Stimulated activated CD8-positive, alpha-beta memory T cell treated with anti-CD3 and anti-CD28 coated beads, Interleukin-12 subunit alpha, Interleukin-12 subunit beta, amount 100 ng/mL, for 24 hours (primary cell): ENCODE measurements around the gene CSAG2.
"Not testable (repeated sequence)": the region's sequence is repeated elsewhere in the genome, so short reads cannot be mapped to it uniquely, and the experiment has no call there.

ENCODE experiments used
- DNase-seq: peaks from one replicate; pipeline ENCODE4 v3.0.0-alpha.2; 2020; ENCODE audit errors: extremely low read depth

CSAG2 gene

GRCh38 chrX:152709173-152709572, at the start of gene CSAG2:
TSS of gene CSAG2 (minus strand) at chrX:152709273. CDS start at chrX:152709112, 161 bp downstream.
- not testable (repeated sequence) for DNase-seq

- DNase-seq = not testable (repeated sequence)
Measured at GRCh38 chrX:152754871-152755270, 45.8 kb upstream of the CSAG2 start.

GRCh38 chrX:152753686-152754650, 44.9 kb upstream of the CSAG2 start, which contains the start of gene MAGEA2:
TSS of gene MAGEA2 (minus strand) at chrX:152753842. CDS start at chrX:152751363, 2,479 bp downstream.
- not testable (repeated sequence) for DNase-seq

- no peak for DNase-seq
Measured at GRCh38 chrX:152738560-152738959, 29.5 kb upstream of the CSAG2 start.

- DNase-seq = not testable (repeated sequence)
Measured at GRCh38 chrX:152736528-152736927, 27.5 kb upstream of the CSAG2 start.

- no peak for DNase-seq
Measured at GRCh38 chrX:152735860-152736511, 26.9 kb upstream of the CSAG2 start.

- no peak for DNase-seq
Measured at GRCh38 chrX:152735101-152735500, 26.0 kb upstream of the CSAG2 start.

- not testable (repeated sequence) for DNase-seq
Measured at GRCh38 chrX:152734143-152734858, 25.2 kb upstream of the CSAG2 start.

GRCh38 chrX:152733261-152733975, 24.3 kb upstream of the CSAG2 start, which contains the start of the genes CSAG1 and MAGEA12:
TSS of gene CSAG1 (minus strand) at chrX:152733721. CDS start at chrX:152732460, 1,261 bp downstream.
TSS of gene MAGEA12 (plus strand) at chrX:152733757. CDS start at chrX:152736162, 2,405 bp downstream.
- DNase-seq = no peak

- no peak for DNase-seq
Measured at GRCh38 chrX:152725409-152725808, 16.3 kb upstream of the CSAG2 start.

- DNase-seq = not testable (repeated sequence)
Measured at GRCh38 chrX:152713815-152714787, 5.0 kb upstream of the CSAG2 start, which contains the start of gene MAGEA2B. TSS of gene MAGEA2B (plus strand) at chrX:152714628. CDS start at chrX:152717107, 2,479 bp downstream.

GRCh38 chrX:152713195-152713594, 4.1 kb upstream of the CSAG2 start:
- DNase-seq = not testable (repeated sequence)

GRCh38 chrX:152706500-152706899, 2.6 kb downstream of the CSAG2 start:
- not testable (repeated sequence) for DNase-seq

- not testable (repeated sequence) for DNase-seq
Measured at GRCh38 chrX:152700390-152700789, 8.7 kb downstream of the CSAG2 start.

- DNase-seq = not testable (repeated sequence)
Measured at GRCh38 chrX:152697952-152698931, 10.8 kb downstream of the CSAG2 start, which contains the start of gene MAGEA3. TSS of gene MAGEA3 (plus strand) at chrX:152698794. CDS start at chrX:152700833, 2,039 bp downstream.

- DNase-seq = not testable (repeated sequence)
Measured at GRCh38 chrX:152681012-152681411, 28.1 kb downstream of the CSAG2 start.

GRCh38 chrX:152674652-152675051, 34.4 kb downstream of the CSAG2 start:
- DNase-seq = not testable (repeated sequence)

GRCh38 chrX:152674135-152674534, 34.9 kb downstream of the CSAG2 start:
- no peak for DNase-seq
